Measurements from ENCODE around the gene LSM4.

GRCh38 chr19:18266771-18267686 is 55.8 kb downstream of the LSM4 start:
- TF ChIP-seq, protein P1, sequence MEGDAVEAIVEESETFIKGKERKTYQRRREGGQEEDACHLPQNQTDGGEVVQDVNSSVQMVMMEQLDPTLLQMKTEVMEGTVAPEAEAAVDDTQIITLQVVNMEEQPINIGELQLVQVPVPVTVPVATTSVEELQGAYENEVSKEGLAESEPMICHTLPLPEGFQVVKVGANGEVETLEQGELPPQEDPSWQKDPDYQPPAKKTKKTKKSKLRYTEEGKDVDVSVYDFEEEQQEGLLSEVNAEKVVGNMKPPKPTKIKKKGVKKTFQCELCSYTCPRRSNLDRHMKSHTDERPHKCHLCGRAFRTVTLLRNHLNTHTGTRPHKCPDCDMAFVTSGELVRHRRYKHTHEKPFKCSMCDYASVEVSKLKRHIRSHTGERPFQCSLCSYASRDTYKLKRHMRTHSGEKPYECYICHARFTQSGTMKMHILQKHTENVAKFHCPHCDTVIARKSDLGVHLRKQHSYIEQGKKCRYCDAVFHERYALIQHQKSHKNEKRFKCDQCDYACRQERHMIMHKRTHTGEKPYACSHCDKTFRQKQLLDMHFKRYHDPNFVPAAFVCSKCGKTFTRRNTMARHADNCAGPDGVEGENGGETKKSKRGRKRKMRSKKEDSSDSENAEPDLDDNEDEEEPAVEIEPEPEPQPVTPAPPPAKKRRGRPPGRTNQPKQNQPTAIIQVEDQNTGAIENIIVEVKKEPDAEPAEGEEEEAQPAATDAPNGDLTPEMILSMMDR (IDR thresholded peaks at IDR 0.05), result no peak
- TF ChIP-seq EZH2phosphoT487 (IDR thresholded peaks at IDR 0.05), result no peak
- TF ChIP-seq EZH2 (IDR thresholded peaks at IDR 0.05), result no peak

Data from neural progenitor cell (in vitro differentiated cells).